HepG2 (cell line): ENCODE results near the gene GPR22. TPM values are rescaled to one million over a fixed set of nuclear protein-coding genes. Genes with fewer than 3 reads are reported as not detected.

Source experiments
- ATAC-seq: fragments of 200-7000 bp; cut with Tn5 transposase; 3 replicates; pipeline ENCODE4 v1.9.1; 2020; ENCODE audit warnings: mild to moderate bottlenecking, moderate library complexity
- Bru-seq: library from RNA; stranded (reverse); fragments of 400-500 nt; gene quantifications from one replicate; lab custom pipeline; 2021; lab: Mats Ljungman, UMichigan
- BruChase-seq, 2 experiments: library from RNA; stranded (reverse); fragments of 400-500 nt; gene quantifications; one replicate each; lab custom pipeline; 2021; lab: Mats Ljungman, UMichigan
- BruUV-seq: library from RNA; stranded (reverse); fragments of 400-500 nt; replicated peaks from 2 replicates; lab custom pipeline; 2021; lab: Mats Ljungman, UMichigan
- CTCF ChIA-PET: fragments of 300-600 bp; formaldehyde crosslinking; extraction: SDS; loops from one replicate; lab custom pipeline; 2021; ENCODE audit warnings: low total read pairs, inconsistent platforms, low intra/inter-chr PET ratio; lab: Yijun Ruan, JAX
- POLR2A ChIA-PET: fragments of 350-600 bp; sonication (Branson Sonifier 250); formaldehyde crosslinking; loops from one replicate; lab custom pipeline; 2020; ENCODE audit warnings: antibody characterized with exemption, inconsistent platforms; lab: Yijun Ruan, JAX
- DNase-seq: peaks from one replicate; pipeline ENCODE4 v3.0.0-alpha.2; 2015; ENCODE audit warnings: low spot score
- FAIRE-seq: peaks from 3 replicates; lab custom pipeline; 2011; peaks lifted over from hg19 to GRCh38; lab: Jason Lieb, UNC
- H2AFZ ChIP-seq: one replicate; pipeline ENCODE4 v1.6.1; 2011; ENCODE audit warnings: low read length, inconsistent platforms
- H3K27ac ChIP-seq: fragments of 300-600 bp; 3 replicates; pipeline ENCODE4 v1.8.0; 2011; ENCODE audit warnings: mixed run types, mild to moderate bottlenecking, mixed read lengths, low read length, inconsistent platforms; ENCODE audit not compliant: insufficient read depth; ENCODE audit errors: extremely low read length
- H3K27me3 ChIP-seq, 2 experiments: fragments of 200-600 bp in 1 of 2; 2 replicates in 1 of 2; 3 replicates in 1 of 2; pipeline versions ENCODE4 v1.6.0 to v1.8.0; 2011; ENCODE audit warnings: low read length in 2 of 2, mild to moderate bottlenecking in 2 of 2, moderate library complexity in 2 of 2, inconsistent platforms in 1 of 2; ENCODE audit not compliant: insufficient read depth in 2 of 2, control insufficient read depth in 1 of 2
- H3K36me3 ChIP-seq, 2 experiments: fragments of 200-600 bp in 1 of 2; replicated peaks in 1 of 2; 2 replicates in 1 of 2; 3 replicates in 1 of 2; pipeline versions ENCODE4 v1.5.1 to v1.8.0; 2011; ENCODE audit warnings: low read length in 2 of 2, inconsistent platforms in 1 of 2; ENCODE audit not compliant: insufficient read depth in 2 of 2, control insufficient read depth in 1 of 2
- H3K4me1 ChIP-seq: 2 replicates; pipeline ENCODE4 v1.5.1; 2012; ENCODE audit warnings: low read length, inconsistent platforms; ENCODE audit not compliant: insufficient read depth
- H3K4me2 ChIP-seq: 2 replicates; pipeline ENCODE4 v1.6.0; 2011; ENCODE audit warnings: low read depth, low read length, inconsistent platforms
- H3K4me3 ChIP-seq, 3 experiments: fragments of 200-600 bp in 1 of 3; sonication (generic), shearing (Covaris generic) in 1 of 3; replicated peaks in 1 of 3; 2 replicates each; pipeline ENCODE4 v1.5.1; 2011 to 2016; ENCODE audit warnings: low read length in 3 of 3, inconsistent platforms in 2 of 3, low read depth in 2 of 3, mild to moderate bottlenecking in 2 of 3, control low read depth in 1 of 3, mixed read lengths in 1 of 3; ENCODE audit not compliant: insufficient read depth in 1 of 3
- H3K79me2 ChIP-seq: one replicate; pipeline ENCODE4 v1.6.1; 2011; ENCODE audit warnings: low read length, inconsistent platforms; ENCODE audit not compliant: insufficient read depth
- H3K9ac ChIP-seq: 2 replicates; pipeline ENCODE4 v1.6.0; 2011; ENCODE audit warnings: mild to moderate bottlenecking, low read depth, low read length, inconsistent platforms; ENCODE audit not compliant: insufficient read depth
- H3K9me3 ChIP-seq: 2 replicates; pipeline ENCODE4 v1.5.1; 2012; ENCODE audit warnings: mild to moderate bottlenecking, low read length
- H4K20me1 ChIP-seq: 2 replicates; pipeline ENCODE4 v1.6.0; 2011; ENCODE audit warnings: inconsistent platforms, mild to moderate bottlenecking, low read length, moderate library complexity; ENCODE audit not compliant: insufficient read depth
- FIP1L1 ChIP-seq: fragments of 200-400 bp; formaldehyde crosslinking; IDR thresholded peaks from 2 replicates; pipeline ENCODE4 v1.6.1; 2018; ENCODE audit warnings: low read depth, mild to moderate bottlenecking, low read length, moderate library complexity, borderline replicate concordance; ENCODE audit not compliant: insufficient read depth
- IKZF4 ChIP-seq: sonication (generic); formaldehyde crosslinking; IDR thresholded peaks from 2 replicates; pipeline ENCODE4 v1.5.1; 2020; ENCODE audit warnings: borderline replicate concordance, mild to moderate bottlenecking, low read depth, missing genetic modification reagents; ENCODE audit errors: not compliant biosample characterization
- NFE2L2 ChIP-seq: fragments of 150-350 bp; IDR thresholded peaks from 2 replicates; pipeline ENCODE4 v1.6.1; 2014; ENCODE audit warnings: low read length
- REL ChIP-seq: sonication (generic); formaldehyde crosslinking; conservative IDR thresholded peaks from 2 replicates; pipeline ENCODE4 v1.8.0; 2022; ENCODE audit warnings: mild to moderate bottlenecking, missing genetic modification reagents, moderate library complexity
- ZNF235 ChIP-seq: sonication (generic); formaldehyde crosslinking; IDR thresholded peaks from 2 replicates; pipeline ENCODE4 v1.8.1; 2023; ENCODE audit warnings: mild to moderate bottlenecking, missing genetic modification reagents, borderline replicate concordance
- ZNF24 ChIP-seq: fragments of 450-650 bp; IDR thresholded peaks from 2 replicates; pipeline ENCODE4 v1.6.1; 2017; ENCODE audit warnings: antibody characterized with exemption, mild to moderate bottlenecking
- ZNF616 ChIP-seq: sonication (generic); formaldehyde crosslinking; IDR thresholded peaks from 2 replicates; pipeline ENCODE4 v1.5.0; 2020; ENCODE audit warnings: low read depth, mild to moderate bottlenecking, missing genetic modification reagents
- ZNF761 ChIP-seq: sonication (generic); formaldehyde crosslinking; conservative IDR thresholded peaks from 2 replicates; pipeline ENCODE4 v1.4.0; 2020; ENCODE audit warnings: mild to moderate bottlenecking, missing genetic modification reagents
- ZNF770 ChIP-seq: sonication (generic); formaldehyde crosslinking; IDR thresholded peaks from 2 replicates; pipeline ENCODE4 v1.5.0; 2020; ENCODE audit warnings: mild to moderate bottlenecking, missing genetic modification reagents
- WGBS: methylation state at CpG from one replicate; pipeline ENCODE4 v1.1.6; 2017; ENCODE audit warnings: low lambda C conversion rate; 5-methylcytosine and 5-hydroxymethylcytosine counted together
- in situ Hi-C: cut with HindIII; loops from 2 replicates; pipeline ENCODE4 v1.10.0; 2017; ENCODE audit warnings: low pct_unique_long_range_greater_than_20kb; ENCODE audit not compliant: extremely low pct_ligation_motif_present
- intact Hi-C: fragments of 100-400 bp; cut with micrococcal nuclease; formaldehyde crosslinking; loops from one replicate; pipeline ENCODE4 v1.10.0; 2022; ENCODE audit not compliant: unreplicated experiment
- long read RNA-seq, 2 experiments: library from RNA in 1 of 2; library from polyadenylated mRNA in 1 of 2; stranded (forward) in 1 of 2; unstranded in 1 of 2; transcript quantifications; one replicate each; pipeline ENCODE4 v2.0.0, GENCODE V29; 2019 to 2022
- polyA minus RNA-seq, 3 experiments: library from RNA; depleted of rRNA, polyadenylated mRNA; stranded (reverse); fragments of >200 nt; gene quantifications; 2 replicates each; pipeline ENCODE4 v1.2.3, GENCODE V29; 2011; ENCODE audit warnings: low replicate concordance in 1 of 3
- polyA plus RNA-seq, 8 experiments: library from polyadenylated mRNA; depleted of rRNA in 3 of 8; stranded (reverse) in 7 of 8; unstranded in 1 of 8; fragments of >200 nt; fragmentation: Illumina TruSeq in 4 of 8; extraction: Trizol in 4 of 8; gene quantifications; 2 replicates each; pipeline versions ENCODE4 v1.2.1 to v1.2.3, GENCODE V29; 2011 to 2016; ENCODE audit warnings: low read depth in 4 of 8, missing spikeins in 1 of 8, mixed read lengths in 1 of 8; ENCODE audit not compliant: insufficient read depth in 1 of 8
- total RNA-seq, 5 experiments: library from RNA; depleted of rRNA; stranded (reverse); fragments of >200 nt; fragmentation: Illumina TruSeq; extraction: Trizol; gene quantifications; 2 replicates each; pipeline ENCODE4 v1.2.3, GENCODE V29; 2016; ENCODE audit warnings: low read depth in 1 of 5
- TF ChIP-seq, protein P1 (sequence below): sonication (generic); formaldehyde crosslinking; IDR thresholded peaks from 2 replicates; pipeline ENCODE4 v1.4.0; 2020; ENCODE audit warnings: low read depth, mild to moderate bottlenecking, missing genetic modification reagents
- TF ChIP-seq, protein P2 (sequence below): IDR thresholded peaks from 2 replicates; pipeline ENCODE4 v1.6.1; 2016

Gene GPR22, protein sequence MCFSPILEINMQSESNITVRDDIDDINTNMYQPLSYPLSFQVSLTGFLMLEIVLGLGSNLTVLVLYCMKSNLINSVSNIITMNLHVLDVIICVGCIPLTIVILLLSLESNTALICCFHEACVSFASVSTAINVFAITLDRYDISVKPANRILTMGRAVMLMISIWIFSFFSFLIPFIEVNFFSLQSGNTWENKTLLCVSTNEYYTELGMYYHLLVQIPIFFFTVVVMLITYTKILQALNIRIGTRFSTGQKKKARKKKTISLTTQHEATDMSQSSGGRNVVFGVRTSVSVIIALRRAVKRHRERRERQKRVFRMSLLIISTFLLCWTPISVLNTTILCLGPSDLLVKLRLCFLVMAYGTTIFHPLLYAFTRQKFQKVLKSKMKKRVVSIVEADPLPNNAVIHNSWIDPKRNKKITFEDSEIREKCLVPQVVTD
- total RNA-seq (2016; rRNA removed; fragmentation: Illumina TruSeq; extraction: Trizol) = not detected in 2 replicates
- total RNA-seq (2016; cell fraction: cytosol; rRNA removed; fragmentation: Illumina TruSeq; extraction: Trizol; ENCODE audit: low read depth) = not detected in 2 replicates
- not detected in 2 replicates for total RNA-seq (2016; cell fraction: insoluble cytoplasmic fraction; rRNA removed; fragmentation: Illumina TruSeq; extraction: Trizol)
- total RNA-seq (2016; cell fraction: membrane; rRNA removed; fragmentation: Illumina TruSeq; extraction: Trizol) = not detected in 2 replicates
- not detected in 2 replicates for total RNA-seq (2016; cell fraction: nucleus; rRNA removed; fragmentation: Illumina TruSeq; extraction: Trizol)
- not detected in 2 replicates for polyA plus RNA-seq (2011; rRNA removed)
- not detected in 2 replicates for polyA plus RNA-seq (2011; cell fraction: cytosol; rRNA removed)
- polyA plus RNA-seq (2011; cell fraction: nucleus; rRNA removed) = not detected in 2 replicates
- 0.11 TPM in 1 of 2 replicates, not detected in the other for polyA plus RNA-seq (2012)
- polyA plus RNA-seq (2016; cell fraction: cytosol; fragmentation: Illumina TruSeq; extraction: Trizol; ENCODE audit: low read depth) = not detected in 2 replicates
- not detected in 2 replicates for polyA plus RNA-seq (2016; cell fraction: insoluble cytoplasmic fraction; fragmentation: Illumina TruSeq; extraction: Trizol; ENCODE audit: low read depth)
- not detected in 2 replicates for polyA plus RNA-seq (2016; cell fraction: membrane; fragmentation: Illumina TruSeq; extraction: Trizol; ENCODE audit: low read depth)
- not detected in 2 replicates for polyA plus RNA-seq (2016; cell fraction: nucleus; fragmentation: Illumina TruSeq; extraction: Trizol; ENCODE audit: insufficient read depth, low read depth)
- polyA minus RNA-seq (2011; rRNA and poly(A)+ RNA removed; ENCODE audit: low replicate concordance) = not detected in 2 replicates
- polyA minus RNA-seq (2011; cell fraction: cytosol; rRNA and poly(A)+ RNA removed) = not detected in 2 replicates
- 0.26 TPM in 1 of 2 replicates, not detected in the other for polyA minus RNA-seq (2011; cell fraction: nucleus; rRNA and poly(A)+ RNA removed)
- Bru-seq, nascent RNA = not detected
- not detected for BruChase-seq, experiment 1, labeled RNA remaining after a 6-hour chase
- not detected for BruChase-seq, experiment 2, labeled RNA remaining after a 2-hour chase
- long read RNA-seq, experiment 1 = 0 reads
- long read RNA-seq, experiment 2 = 0 reads

GRCh38 chr7:107469929-107470328 is at the start of gene GPR22:
TSS of gene GPR22 (plus strand) at chr7:107470057. CDS start at chr7:107474061, 4,004 bp downstream.
- ChIA-PET CTCF (no interaction called here), POLR2A (no interaction called here)
- no peak within 1 kb of the TSS for H3K4me3 ChIP-seq
- H3K4me2 ChIP-seq = no peak within 1 kb of the TSS
- FAIRE-seq (no peak), ATAC-seq (no peak), DNase-seq (no peak)
- no peaks in the 10 kb centered on the region for H3K4me1 ChIP-seq
- no peaks in the 10 kb centered on the region for H4K20me1 ChIP-seq
- H3K79me2 ChIP-seq = no peaks in the 10 kb centered on the region
- in situ Hi-C loops (loop anchor here (5.0 to 25.0 kb wide), 2 partner anchors 252 to 392 kb away; no protein-coding TSS in a partner anchor), intact Hi-C loops (loop anchor here (10.0 kb wide), 1 partner anchor 675 kb away; no protein-coding TSS in a partner anchor)
- H2AFZ ChIP-seq = no peak within 1 kb of the TSS
- H3K27ac ChIP-seq = no peak within 1 kb of the TSS
- 95% methylated on average over 4 of the region's 4 CpGs for WGBS
- no TSS peak for BruUV-seq
- no peaks in the 10 kb centered on the region for H3K9me3 ChIP-seq
- H3K27me3 ChIP-seq = no peaks in the 10 kb centered on the region
- no peaks in the 10 kb centered on the region for H3K36me3 ChIP-seq
- H3K9ac ChIP-seq = no peak within 1 kb of the TSS
- TF ChIP-seq ZNF24 (no peak), ZNF770 (CRISPR knock-in tag) (no peak), FIP1L1 (no peak), ZNF235 (CRISPR knock-in tag) (no peak), ZNF761 (CRISPR knock-in tag) (no peak), REL (CRISPR knock-in tag) (no peak), NFE2L2 (no peak), ZNF616 (CRISPR knock-in tag) (no peak), IKZF4 (CRISPR knock-in tag) (no peak)
- TF ChIP-seq, protein P1, sequence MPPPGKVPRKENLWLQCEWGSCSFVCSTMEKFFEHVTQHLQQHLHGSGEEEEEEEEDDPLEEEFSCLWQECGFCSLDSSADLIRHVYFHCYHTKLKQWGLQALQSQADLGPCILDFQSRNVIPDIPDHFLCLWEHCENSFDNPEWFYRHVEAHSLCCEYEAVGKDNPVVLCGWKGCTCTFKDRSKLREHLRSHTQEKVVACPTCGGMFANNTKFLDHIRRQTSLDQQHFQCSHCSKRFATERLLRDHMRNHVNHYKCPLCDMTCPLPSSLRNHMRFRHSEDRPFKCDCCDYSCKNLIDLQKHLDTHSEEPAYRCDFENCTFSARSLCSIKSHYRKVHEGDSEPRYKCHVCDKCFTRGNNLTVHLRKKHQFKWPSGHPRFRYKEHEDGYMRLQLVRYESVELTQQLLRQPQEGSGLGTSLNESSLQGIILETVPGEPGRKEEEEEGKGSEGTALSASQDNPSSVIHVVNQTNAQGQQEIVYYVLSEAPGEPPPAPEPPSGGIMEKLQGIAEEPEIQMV (CRISPR knock-in tag) = no peak
- TF ChIP-seq, protein P2, sequence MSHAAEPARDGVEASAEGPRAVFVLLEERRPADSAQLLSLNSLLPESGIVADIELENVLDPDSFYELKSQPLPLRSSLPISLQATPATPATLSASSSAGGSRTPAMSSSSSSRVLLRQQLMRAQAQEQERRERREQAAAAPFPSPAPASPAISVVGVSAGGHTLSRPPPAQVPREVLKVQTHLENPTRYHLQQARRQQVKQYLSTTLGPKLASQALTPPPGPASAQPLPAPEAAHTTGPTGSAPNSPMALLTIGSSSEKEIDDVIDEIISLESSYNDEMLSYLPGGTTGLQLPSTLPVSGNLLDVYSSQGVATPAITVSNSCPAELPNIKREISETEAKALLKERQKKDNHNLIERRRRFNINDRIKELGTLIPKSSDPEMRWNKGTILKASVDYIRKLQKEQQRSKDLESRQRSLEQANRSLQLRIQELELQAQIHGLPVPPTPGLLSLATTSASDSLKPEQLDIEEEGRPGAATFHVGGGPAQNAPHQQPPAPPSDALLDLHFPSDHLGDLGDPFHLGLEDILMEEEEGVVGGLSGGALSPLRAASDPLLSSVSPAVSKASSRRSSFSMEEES (CRISPR knock-in tag) = no peak
